Cerebellar cortex (tissue), 1 donor: ENCODE measurements around the gene IDUA.

Experiments
- DNase-seq: peaks from one replicate; pipeline ENCODE4 v3.0.0-alpha.2; 2015; ENCODE audit warnings: low spot score

IDUA gene

GRCh38 chr4:1015746-1016145 is 28.9 kb downstream of the IDUA start:
- no peak for DNase-seq

GRCh38 chr4:1017211-1017610 is 30.4 kb downstream of the IDUA start:
- no peak for DNase-seq

- no peak for DNase-seq
Measured at GRCh38 chr4:1017706-1018105, 30.9 kb downstream of the IDUA start.

- no peak for DNase-seq
Measured at GRCh38 chr4:1018147-1019020, 31.5 kb downstream of the IDUA start.

- no peak for DNase-seq
Measured at GRCh38 chr4:1019320-1019719, 32.5 kb downstream of the IDUA start.

- DNase-seq: no peak
Measured at GRCh38 chr4:1019729-1020470, 33.1 kb downstream of the IDUA start.

GRCh38 chr4:1021386-1022050 is 34.7 kb downstream of the IDUA start:
- DNase-seq: no peak

GRCh38 chr4:1022051-1022738 is 35.4 kb downstream of the IDUA start:
- DNase-seq: no peak

- no peak for DNase-seq
Measured at GRCh38 chr4:1022739-1023066, 35.9 kb downstream of the IDUA start.

- DNase-seq: no peak
Measured at GRCh38 chr4:1023075-1023640, 36.3 kb downstream of the IDUA start.

GRCh38 chr4:1023895-1024740 is 37.3 kb downstream of the IDUA start:
- DNase-seq: no peak

- no peak for DNase-seq
Measured at GRCh38 chr4:1024882-1025545, 38.2 kb downstream of the IDUA start.

GRCh38 chr4:1026115-1026514 is 39.3 kb downstream of the IDUA start:
- DNase-seq: no peak

GRCh38 chr4:1027219-1027914 is 40.5 kb downstream of the IDUA start:
- DNase-seq: no peak

- no peak for DNase-seq
Measured at GRCh38 chr4:1027915-1028238, 41.0 kb downstream of the IDUA start.

- DNase-seq: no peak
Measured at GRCh38 chr4:1028574-1029220, 41.9 kb downstream of the IDUA start.

- no peak for DNase-seq
Measured at GRCh38 chr4:1029529-1029928, 42.7 kb downstream of the IDUA start.

GRCh38 chr4:1030031-1030430 is 43.2 kb downstream of the IDUA start:
- no peak for DNase-seq

- no peak for DNase-seq
Measured at GRCh38 chr4:1030559-1030958, 43.7 kb downstream of the IDUA start.

GRCh38 chr4:1031346-1031745 is 44.5 kb downstream of the IDUA start:
- DNase-seq: no peak
